Prostate gland (tissue), 2 donors: ENCODE measurements around the gene MED27. TPM values are rescaled to one million over a fixed set of nuclear protein-coding genes. Genes with fewer than 3 reads are reported as not detected.

Experiments used
- DNase-seq: peaks from one replicate; pipeline ENCODE4 v3.0.0-alpha.2; 2019; ENCODE audit warnings: low spot score
- H3K27ac ChIP-seq, 2 donors: fragments of 200-600 bp; sonication (generic); 2 replicates each; pipeline ENCODE4 v1.5.1; 2017 to 2019
- H3K27me3 ChIP-seq: fragments of 200-600 bp; sonication (generic); replicated peaks from 2 replicates; pipeline ENCODE4 v1.5.1; 2019; ENCODE audit not compliant: insufficient read depth
- H3K36me3 ChIP-seq, 2 donors: fragments of 200-600 bp; sonication (generic); 1 replicate in 1 of 2; 2 replicates in 1 of 2; pipeline versions ENCODE4 v1.5.1 to v1.8.1; 2017 to 2019
- H3K4me1 ChIP-seq: fragments of 200-600 bp; sonication (generic); replicated peaks from 2 replicates; pipeline ENCODE4 v1.5.1; 2019
- H3K4me3 ChIP-seq, 2 donors: fragments of 200-600 bp; sonication (generic); 2 replicates each; pipeline ENCODE4 v1.5.1; 2017 to 2019
- H3K9me3 ChIP-seq: fragments of 200-600 bp; sonication (generic); 2 replicates; pipeline ENCODE4 v1.5.1; 2017
- CTCF ChIP-seq, 4 experiments: fragments of 200-600 bp in 2 of 4; fragments of 450-650 bp in 2 of 4; sonication (generic) in 2 of 4; IDR thresholded peaks; 1 replicate in 3 of 4; 2 replicates in 1 of 4; pipeline ENCODE4 v1.5.1; 2016 to 2019; ENCODE audit warnings: antibody characterized with exemption in 4 of 4, mild to moderate bottlenecking in 2 of 4, moderate library complexity in 2 of 4
- POLR2A ChIP-seq: fragments of 450-650 bp; IDR thresholded peaks from one replicate; pipeline ENCODE4 v1.6.1; 2016; ENCODE audit warnings: antibody characterized with exemption, mild to moderate bottlenecking
- POLR2AphosphoS5 ChIP-seq: sonication (generic); formaldehyde crosslinking; IDR thresholded peaks from one replicate; pipeline ENCODE4 v1.6.1; 2017; ENCODE audit warnings: antibody characterized with exemption
- WGBS: methylation state at CpG from one replicate; pipeline ENCODE4 v1.1.5; 2018; 5-methylcytosine and 5-hydroxymethylcytosine counted together
- intact Hi-C: fragments of 100-400 bp; cut with DNase I; formaldehyde crosslinking; loops from one replicate; pipeline ENCODE4 v1.14.2; 2022
- total RNA-seq, 2 donors: library from RNA; depleted of rRNA; stranded (reverse); fragments of >200 nt; gene quantifications; one replicate each; pipeline ENCODE4 v1.1.0, GENCODE V29; 2016

MED27 gene
- total RNA-seq, 2 donors from 2014 or later: 17.4 to 22.7 TPM

GRCh38 chr9:131986576-131986975, 93.1 kb downstream of the MED27 start:
- Histone ChIP-seq H3K27ac (no peak overlapping the region), H3K9me3 (no peaks in the 10 kb centered on the region), H3K4me3 (no peak overlapping the region), H3K4me1 (no peaks in the 10 kb centered on the region), H3K27me3 (no peaks in the 10 kb centered on the region), H3K36me3 (no peaks in the 10 kb centered on the region)
- intact Hi-C loops: no loop called here
- no peak for TF ChIP-seq CTCF (IDR thresholded peaks at IDR 0.05)
- no peak for TF ChIP-seq POLR2A
- TF ChIP-seq POLR2AphosphoS5: no peak
- no peak for DNase-seq
- 79% methylated on average over 4 of the region's 4 CpGs for WGBS

GRCh38 chr9:131986089-131986488, 93.6 kb downstream of the MED27 start:
- no peak for DNase-seq
- no peak for TF ChIP-seq POLR2A
- TF ChIP-seq POLR2AphosphoS5: no peak
- TF ChIP-seq CTCF (IDR thresholded peaks at IDR 0.05): no peak
- no peaks in the 10 kb centered on the region for H3K9me3 ChIP-seq
- 90% methylated on average over 3 of the region's 3 CpGs for WGBS
- H3K4me3 ChIP-seq: no peak overlapping the region
- H3K36me3 ChIP-seq: no peaks in the 10 kb centered on the region
- intact Hi-C loops: no loop called here
- H3K4me1 ChIP-seq: no peaks in the 10 kb centered on the region
- no peak overlapping the region for H3K27ac ChIP-seq
- H3K27me3 ChIP-seq: no peaks in the 10 kb centered on the region

GRCh38 chr9:131984564-131984963, 95.1 kb downstream of the MED27 start:
- WGBS: 100% methylated on average over 1 of the region's 1 CpG
- Histone ChIP-seq H3K9me3 (no peaks in the 10 kb centered on the region), H3K27me3 (no peaks in the 10 kb centered on the region), H3K4me1 (no peaks in the 10 kb centered on the region), H3K36me3 (no peaks in the 10 kb centered on the region), H3K27ac (no peak overlapping the region), H3K4me3 (no peak overlapping the region)
- DNase-seq: no peak
- intact Hi-C loops: no loop called here
- TF ChIP-seq POLR2A (no peak), POLR2AphosphoS5 (no peak)

- Histone ChIP-seq H3K9me3 (no peaks in the 10 kb centered on the region), H3K4me3 (no peak overlapping the region), H3K4me1 (no peaks in the 10 kb centered on the region), H3K27ac (no peak overlapping the region), H3K36me3 (no peaks in the 10 kb centered on the region), H3K27me3 (no peaks in the 10 kb centered on the region)
- intact Hi-C loops: no loop called here
- no peak for TF ChIP-seq CTCF (IDR thresholded peaks at IDR 0.05)
- TF ChIP-seq POLR2AphosphoS5: no peak
- no peak for TF ChIP-seq POLR2A
- 85% methylated on average over 5 of the region's 5 CpGs for WGBS
- DNase-seq: no peak
Measured at GRCh38 chr9:131982671-131983239, 96.9 kb downstream of the MED27 start.

- H3K4me3 ChIP-seq: no peak overlapping the region
- intact Hi-C loops: no loop called here
- no peaks in the 10 kb centered on the region for H3K27me3 ChIP-seq
- no peaks in the 10 kb centered on the region for H3K36me3 ChIP-seq
- WGBS: 92% methylated on average over 4 of the region's 4 CpGs
- no peak for DNase-seq
- H3K4me1 ChIP-seq: no peaks in the 10 kb centered on the region
- H3K9me3 ChIP-seq: no peaks in the 10 kb centered on the region
- TF ChIP-seq CTCF (IDR thresholded peaks at IDR 0.05) (no peak), POLR2A (no peak), POLR2AphosphoS5 (no peak)
- no peak overlapping the region for H3K27ac ChIP-seq
Measured at GRCh38 chr9:131982102-131982501, 97.6 kb downstream of the MED27 start.
